Measurements from ENCODE around the gene MYEF2.

The MYEF2 gene

GRCh38 chr15:48086576-48086975 is 91.5 kb downstream of the MYEF2 start:
- no peak for DNase-seq (ENCODE audit: low read depth)

GRCh38 chr15:48086133-48086532 is 92.0 kb downstream of the MYEF2 start:
- DNase-seq (ENCODE audit: low read depth): no peak

- no peak for DNase-seq (ENCODE audit: low read depth)
Measured at GRCh38 chr15:48085591-48085930, 92.5 kb downstream of the MYEF2 start.

GRCh38 chr15:48084759-48085590 is 93.1 kb downstream of the MYEF2 start:
- DNase-seq (ENCODE audit: low read depth): no peak

Measured in activated T-cell treated with anti-CD3 and anti-CD28 coated beads for 24 hours (primary cell).